Activated T-helper 2 cell treated with anti-CD3 and anti-CD28 coated beads, Interferon-gamma antibody, Interleukin-2, Interleukin-4, amounts not matched to agents 10 μg/mL and 5 μg/mL and 100 μg/mL, durations not matched to agents 14 hours and 24 hours and 36 hours (primary cell): Measurements from ENCODE around the gene INSYN2B. TPM values are rescaled to one million over a fixed set of nuclear protein-coding genes. Genes with fewer than 3 reads are reported as not detected.

Experiments used
- DNase-seq: peaks from one replicate; pipeline ENCODE4 v3.0.0; 2021; ENCODE audit warnings: low spot score
- H3K27ac Mint-ChIP-seq: one replicate; pipeline ENCODE4 v1.8.0; 2021; ENCODE audit warnings: mixed read lengths
- H3K27me3 Mint-ChIP-seq: one replicate; pipeline ENCODE4 v1.8.0; 2021; ENCODE audit warnings: low read depth, mixed read lengths
- H3K36me3 Mint-ChIP-seq: one replicate; pipeline ENCODE4 v1.8.0; 2021; ENCODE audit warnings: low read depth, mixed read lengths
- H3K4me1 Mint-ChIP-seq: one replicate; pipeline ENCODE4 v1.8.0; 2021; ENCODE audit warnings: low read depth, mixed read lengths
- H3K4me3 Mint-ChIP-seq: one replicate; pipeline ENCODE4 v1.8.0; 2021; ENCODE audit warnings: low read depth, mild to moderate bottlenecking, moderate library complexity, mixed read lengths
- H3K9me3 Mint-ChIP-seq: one replicate; pipeline ENCODE4 v1.8.0; 2021; ENCODE audit warnings: mixed read lengths
- intact Hi-C: fragments of 100-400 bp; cut with micrococcal nuclease; formaldehyde crosslinking; loops from one replicate; pipeline ENCODE4 v1.15.1; 2023
- total RNA-seq: library from RNA; stranded (reverse); gene quantifications from 2 replicates; pipeline ENCODE4 v1.2.3, GENCODE V29; 2022

Gene INSYN2B
- total RNA-seq, 1 donor from 2014 or later, result not detected

DNA sequence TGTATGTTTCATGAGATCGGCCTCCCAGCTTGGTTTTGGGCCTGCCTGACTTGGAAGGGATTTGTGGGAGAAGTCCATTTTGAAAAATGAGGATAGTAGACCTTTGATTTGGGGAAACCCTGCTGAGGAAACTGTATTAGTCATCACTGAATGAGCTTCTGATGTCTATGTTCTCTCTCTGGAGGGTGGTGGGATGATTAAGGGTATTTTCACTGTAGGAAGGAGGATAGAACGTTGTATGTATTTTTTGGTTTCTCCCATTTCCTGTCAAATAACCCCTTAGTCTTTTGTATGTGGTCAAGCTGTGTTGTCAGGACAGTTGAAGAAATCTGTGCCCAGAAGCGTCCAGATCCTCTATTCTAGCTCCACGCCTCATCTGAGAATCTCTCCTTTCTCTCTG is 151.9 kb downstream of the INSYN2B start:
- intact Hi-C loops, result no loop called here
- H3K4me1 Mint-ChIP-seq, result peaks cover 35% of the 10 kb centered on the region
- H3K4me3 Mint-ChIP-seq, result no peak overlapping the region
- H3K9me3 Mint-ChIP-seq, result no peaks in the 10 kb centered on the region
- H3K36me3 Mint-ChIP-seq, result peaks cover 43% of the 10 kb centered on the region
- H3K27me3 Mint-ChIP-seq, result no peaks in the 10 kb centered on the region
- DNase-seq, result no peak
- H3K27ac Mint-ChIP-seq, result peak overlapping the region; percentile 14

DNA sequence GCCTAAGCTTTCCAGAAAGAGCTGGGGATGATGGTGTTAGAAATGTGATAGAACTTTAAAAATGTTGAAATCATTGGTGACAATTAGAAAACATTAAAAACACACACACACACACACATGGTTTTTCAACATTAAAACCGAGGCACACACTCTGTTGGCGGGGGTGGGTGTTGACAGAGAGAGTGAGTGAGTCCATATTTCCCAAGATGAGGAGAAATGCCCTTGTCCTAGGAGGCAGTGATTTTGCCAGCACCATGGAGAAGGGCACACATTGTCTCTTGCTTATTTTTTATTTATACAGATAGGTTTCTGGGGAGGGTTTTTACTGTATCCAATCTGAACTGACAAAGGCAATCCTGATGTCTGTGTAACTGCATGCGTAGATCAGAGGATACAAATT is 152.5 kb downstream of the INSYN2B start:
- DNase-seq, result no peak
- H3K9me3 Mint-ChIP-seq, result peaks cover 5% of the 10 kb centered on the region
- no peaks in the 10 kb centered on the region for H3K27me3 Mint-ChIP-seq
- H3K36me3 Mint-ChIP-seq, result peaks cover 43% of the 10 kb centered on the region
- peak overlapping the region; percentile 14 for H3K27ac Mint-ChIP-seq
- intact Hi-C loops, result no loop called here
- peaks cover 28% of the 10 kb centered on the region for H3K4me1 Mint-ChIP-seq
- H3K4me3 Mint-ChIP-seq, result no peak overlapping the region

DNA sequence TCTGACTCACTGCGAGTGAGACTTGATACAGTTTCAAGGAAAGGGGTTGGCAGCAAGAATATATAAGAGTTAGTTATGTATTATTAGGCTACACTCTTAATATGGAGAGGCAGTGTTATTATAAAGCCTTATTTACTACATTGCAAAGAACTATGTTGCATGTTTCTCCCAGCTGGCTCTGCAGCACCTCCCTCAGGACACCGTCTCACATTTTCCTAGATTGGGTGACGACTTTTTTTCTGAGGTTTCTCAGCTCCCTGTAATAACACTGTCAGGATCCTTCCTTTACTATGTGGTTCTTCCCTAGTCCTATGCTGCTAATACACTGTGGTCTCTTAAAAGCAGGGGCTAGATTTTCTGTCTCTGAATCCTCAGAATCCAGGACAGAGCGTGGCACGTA is 153.7 kb downstream of the INSYN2B start:
- peaks cover 45% of the 10 kb centered on the region for H3K36me3 Mint-ChIP-seq
- peaks cover 17% of the 10 kb centered on the region for H3K4me1 Mint-ChIP-seq
- no peak for DNase-seq
- peaks cover 16% of the 10 kb centered on the region for H3K9me3 Mint-ChIP-seq
- no peaks in the 10 kb centered on the region for H3K27me3 Mint-ChIP-seq
- H3K27ac Mint-ChIP-seq, result no peak overlapping the region
- H3K4me3 Mint-ChIP-seq, result no peak overlapping the region
- intact Hi-C loops, result no loop called here

GRCh38 chr5:169817031-169817430 is 163.3 kb downstream of the INSYN2B start:
- Mint-ChIP-seq H3K27me3 (no peaks in the 10 kb centered on the region), H3K9me3 (peaks cover 8% of the 10 kb centered on the region), H3K4me3 (no peak overlapping the region), H3K4me1 (peaks cover 2% of the 10 kb centered on the region), H3K36me3 (peaks cover 82% of the 10 kb centered on the region), H3K27ac (no peak overlapping the region)
- no peak for DNase-seq
- intact Hi-C loops, result no loop called here

- Mint-ChIP-seq H3K27me3 (no peaks in the 10 kb centered on the region), H3K4me1 (peaks cover 2% of the 10 kb centered on the region), H3K36me3 (peaks cover 78% of the 10 kb centered on the region), H3K9me3 (peaks cover 5% of the 10 kb centered on the region), H3K27ac (no peak overlapping the region), H3K4me3 (no peak overlapping the region)
- intact Hi-C loops, result no loop called here
- DNase-seq, result no peak
These were observed 165.8 kb downstream of the INSYN2B start for GRCh38 chr5:169814522-169814921.

Other genes with a start within 250 kb of the INSYN2B start
- not detected in 2 replicates for gene FOXI1, start 125.4 kb upstream of the INSYN2B start, total RNA-seq